ENCODE measurements around the gene C1QB.

Gene C1QB, protein sequence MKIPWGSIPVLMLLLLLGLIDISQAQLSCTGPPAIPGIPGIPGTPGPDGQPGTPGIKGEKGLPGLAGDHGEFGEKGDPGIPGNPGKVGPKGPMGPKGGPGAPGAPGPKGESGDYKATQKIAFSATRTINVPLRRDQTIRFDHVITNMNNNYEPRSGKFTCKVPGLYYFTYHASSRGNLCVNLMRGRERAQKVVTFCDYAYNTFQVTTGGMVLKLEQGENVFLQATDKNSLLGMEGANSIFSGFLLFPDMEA

DNA sequence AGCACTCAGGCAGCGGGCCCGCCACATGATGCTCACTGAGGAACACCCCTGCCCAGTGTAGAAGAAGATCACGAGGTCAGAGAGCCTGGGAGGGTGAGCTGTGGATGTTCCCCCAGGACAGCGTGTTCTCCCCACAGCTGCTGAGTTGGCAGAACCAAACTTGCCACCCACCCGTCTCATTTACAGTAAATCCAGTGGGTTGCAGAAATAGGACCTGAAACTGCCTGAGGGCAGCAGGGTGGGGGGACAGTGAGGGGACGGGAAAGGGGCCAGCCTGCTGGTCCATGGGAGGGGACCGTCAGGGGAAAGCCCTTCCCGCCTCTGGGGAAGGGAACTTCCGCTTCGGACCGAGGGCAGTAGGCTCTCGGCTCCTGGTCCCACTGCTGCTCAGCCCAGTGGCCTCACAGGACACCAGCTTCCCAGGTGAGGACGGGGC is at the start of gene C1QB:
TSS of gene C1QB (plus strand) at position 356 of the 436 bp plus-strand sequence. CDS start 6,227 bp downstream, outside the sequence.
- DNase-seq = no peak

DNA sequence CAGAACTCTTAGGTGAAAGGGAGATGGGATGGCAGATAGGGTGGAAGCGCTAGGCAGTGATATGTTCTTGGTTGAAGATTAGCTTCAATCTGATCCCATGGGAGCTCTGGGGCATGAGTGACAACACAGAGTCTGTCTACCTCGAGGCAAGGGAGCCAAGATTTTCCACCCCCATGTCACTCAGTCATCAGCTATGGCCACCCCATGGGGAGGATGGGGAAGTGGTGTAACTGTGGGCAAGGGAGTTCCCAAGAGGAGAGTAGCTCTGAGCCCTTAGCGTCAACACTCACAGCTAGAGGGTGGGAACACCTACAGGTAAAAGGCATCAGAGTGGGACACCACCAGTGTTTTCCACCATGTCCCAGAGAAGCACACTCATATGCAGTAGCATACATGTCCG is 46.9 kb upstream of the C1QB start:
- no peak for DNase-seq

DNA sequence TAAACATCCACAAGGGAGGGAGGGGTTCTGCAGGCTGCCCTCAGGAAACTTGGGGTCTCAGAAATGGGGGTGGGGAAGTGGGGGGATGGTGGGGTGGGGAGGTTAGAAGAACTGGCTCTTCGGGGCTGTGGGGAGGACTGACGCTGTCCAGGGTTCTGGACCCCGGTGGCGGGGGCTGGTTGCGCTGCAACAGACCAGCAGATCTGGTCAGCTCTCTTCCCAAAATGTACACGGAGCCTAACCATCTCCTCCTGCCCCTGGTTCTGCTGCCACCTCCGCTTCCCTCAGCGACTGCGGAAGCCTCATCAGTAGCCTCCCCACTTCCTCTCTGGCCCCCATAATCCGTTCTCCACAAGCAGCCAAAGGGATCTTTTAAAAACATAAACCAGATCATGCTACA is 45.9 kb upstream of the C1QB start:
- no peak for DNase-seq

DNA sequence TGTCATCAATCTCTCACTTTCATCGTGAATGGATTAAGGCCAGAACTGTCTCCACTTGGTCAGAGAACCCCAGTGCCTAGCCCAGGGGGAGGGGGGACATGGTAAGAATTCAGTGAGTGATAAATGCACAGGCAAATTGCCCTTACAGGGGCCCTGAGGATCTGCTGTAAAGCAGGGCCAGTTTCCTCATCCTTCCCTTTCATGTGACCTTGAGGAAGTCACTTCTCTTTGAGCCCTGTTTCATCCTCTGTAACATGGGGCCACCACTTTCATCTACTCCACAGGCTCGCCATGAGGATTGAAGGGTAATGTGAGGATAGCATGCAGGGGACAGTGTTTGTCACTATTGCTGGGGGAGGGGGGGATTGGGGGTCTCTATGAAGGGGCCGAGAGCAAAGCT is 44.7 kb upstream of the C1QB start:
- no peak for DNase-seq

DNA sequence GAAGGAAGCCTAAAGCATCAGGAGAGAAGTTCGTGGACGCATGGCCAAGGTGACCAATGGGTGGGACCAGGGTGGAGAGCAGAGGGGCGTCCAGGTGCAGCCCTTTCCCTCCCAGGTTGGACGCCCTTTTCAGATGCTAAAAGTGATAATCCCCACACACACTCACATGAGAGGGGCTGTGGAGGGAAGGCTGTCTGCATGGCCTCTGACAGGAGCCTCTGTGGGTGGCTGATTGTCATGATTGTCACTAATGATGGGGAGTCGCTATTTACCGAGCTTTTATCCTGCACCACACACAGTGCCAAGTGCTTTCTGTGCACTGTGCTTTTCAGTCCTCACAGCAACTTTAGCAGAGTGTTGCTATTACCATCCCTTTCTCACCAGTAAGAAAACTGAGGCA is 43.7 kb upstream of the C1QB start:
- no peak for DNase-seq

DNA sequence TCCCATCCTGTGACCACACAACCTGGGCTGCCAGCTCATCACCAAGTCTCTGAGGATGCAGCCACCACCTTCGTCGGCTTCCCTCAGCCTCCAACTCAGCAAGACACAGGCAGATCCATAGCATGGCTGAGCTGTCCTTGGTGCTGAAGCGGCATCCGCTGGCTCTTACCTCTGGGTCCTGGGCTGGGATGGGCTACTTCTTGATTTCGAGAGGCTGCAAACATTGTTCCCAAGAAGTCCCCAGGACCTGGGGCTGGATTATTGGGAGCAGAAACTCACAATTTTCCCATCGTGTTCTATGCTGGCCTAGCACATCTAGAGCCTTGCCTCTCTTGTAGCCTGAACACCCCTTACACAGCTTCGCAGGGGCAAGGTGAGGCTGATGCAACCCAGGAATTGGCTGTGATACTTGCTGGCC is 41.5 kb upstream of the C1QB start:
- no peak for DNase-seq

DNA sequence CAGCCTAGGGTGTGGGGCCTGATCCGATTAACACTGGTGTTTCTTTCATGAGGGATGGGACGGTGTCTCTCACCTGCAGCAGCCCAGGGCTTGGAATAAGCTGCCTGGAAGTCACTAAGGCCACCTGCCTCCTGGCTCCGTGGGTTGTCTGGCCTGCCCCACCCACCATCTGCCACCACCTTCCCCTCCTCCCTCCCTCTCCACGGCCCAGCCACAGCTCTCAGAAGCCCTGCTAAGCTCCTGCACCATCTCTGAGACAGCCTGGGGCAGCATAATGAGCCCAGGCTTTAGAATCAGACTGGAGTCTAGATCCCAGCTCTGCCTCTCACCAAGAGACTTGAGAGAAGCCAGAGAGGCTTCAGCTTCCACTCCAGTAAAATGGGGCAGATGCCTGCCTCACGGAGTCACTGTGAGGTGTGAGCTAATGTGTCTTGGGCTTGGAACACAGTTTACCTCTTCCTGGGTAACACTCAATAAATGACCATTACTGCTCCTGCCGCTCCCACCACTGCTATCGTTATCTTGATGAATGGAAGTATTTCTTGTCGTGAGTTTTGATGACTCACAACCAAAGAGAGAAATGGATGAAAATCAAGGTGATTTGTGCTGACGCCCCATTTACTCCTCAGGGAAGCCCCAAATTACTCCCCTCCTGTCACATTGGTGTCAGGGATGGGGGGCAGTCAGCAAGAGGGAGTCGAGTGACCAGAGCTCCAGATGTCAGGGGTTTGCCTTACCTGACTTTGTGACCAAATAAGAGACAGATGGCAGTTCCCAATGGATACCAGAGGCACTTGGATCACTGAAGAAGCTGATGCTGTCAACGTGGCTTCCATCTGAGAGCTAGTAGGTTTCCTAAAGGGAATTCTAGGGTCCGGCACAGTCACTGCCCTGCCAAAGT is 40.1 kb upstream of the C1QB start:
- DNase-seq = no peak

DNA sequence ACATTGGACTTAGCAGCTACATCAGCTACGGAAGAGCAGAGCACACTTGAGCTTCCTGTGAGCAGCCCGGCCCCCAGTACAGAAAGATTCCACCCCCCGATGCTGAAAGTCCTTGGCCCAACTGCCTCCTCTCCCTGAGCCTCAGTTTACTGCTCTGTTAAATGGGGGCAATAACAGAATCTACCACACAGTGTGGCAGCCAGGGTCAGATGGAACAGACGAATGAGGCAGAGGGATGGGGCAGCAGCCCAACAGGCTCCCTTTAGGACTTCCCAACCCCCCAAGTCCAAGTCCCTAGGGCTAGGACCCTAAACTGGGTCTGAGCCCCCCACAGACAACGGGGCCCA is 39.5 kb upstream of the C1QB start:
- no peak for DNase-seq

DNA sequence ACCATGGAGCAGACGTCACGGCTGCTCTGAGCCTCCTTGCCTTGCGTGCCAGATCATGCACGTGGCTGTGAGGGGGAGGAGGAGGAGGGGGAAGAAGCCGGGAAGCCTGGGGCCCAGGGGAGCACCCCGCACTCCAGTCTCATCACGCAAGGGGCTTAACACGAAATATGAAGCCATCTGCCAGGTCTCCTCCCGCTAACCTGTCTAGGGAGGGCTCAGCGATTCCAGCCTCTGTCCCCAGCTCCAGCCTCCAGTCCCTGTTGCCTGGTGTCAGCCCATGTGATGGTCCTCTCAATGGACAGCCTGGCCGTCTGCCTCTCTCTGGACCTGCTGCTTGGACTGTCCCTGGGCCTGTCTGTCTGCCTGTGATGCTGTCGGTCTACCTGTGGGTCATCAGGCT is 39.1 kb upstream of the C1QB start:
- no peak for DNase-seq

DNA sequence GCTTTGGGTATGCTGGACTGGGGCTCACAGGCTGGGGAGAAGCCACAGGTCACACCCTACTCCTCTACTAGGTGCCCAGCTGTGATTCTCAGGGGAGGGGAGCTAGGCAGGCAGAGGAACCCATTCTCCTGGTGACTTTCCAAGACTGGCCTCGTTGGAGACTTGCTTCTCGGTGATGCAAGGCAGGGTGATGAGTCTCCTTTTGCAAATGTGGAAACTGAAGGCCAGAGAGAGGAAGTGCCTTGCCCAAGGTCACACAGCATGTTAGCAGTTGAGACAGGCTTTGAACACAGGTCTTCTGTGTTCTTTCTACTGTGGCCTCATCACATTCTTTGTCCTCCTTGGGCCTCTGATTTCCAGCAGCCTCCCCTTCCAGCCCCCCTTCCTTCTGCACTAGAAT is 37.1 kb upstream of the C1QB start:
- no peak for DNase-seq

DNA sequence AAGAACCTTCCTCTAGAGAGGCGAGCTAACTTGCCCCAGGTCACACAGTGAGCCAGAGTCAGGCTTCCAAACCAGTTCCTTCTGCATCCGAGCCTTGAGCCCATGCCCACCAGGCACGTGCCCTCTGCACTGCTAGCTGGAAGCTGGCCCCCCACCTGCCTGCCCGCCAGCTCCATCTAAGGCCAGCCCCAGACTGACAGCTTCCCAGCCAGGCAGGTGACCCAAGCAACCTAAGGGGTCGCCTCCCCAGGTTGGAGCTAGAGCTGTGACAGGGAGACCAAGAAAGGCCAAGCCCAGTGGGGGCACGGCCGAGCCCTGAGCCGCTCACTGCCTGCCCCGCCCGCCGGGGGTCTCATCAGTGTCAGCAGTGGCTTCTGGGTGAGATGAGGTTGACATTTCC is 36.5 kb upstream of the C1QB start:
- no peak for DNase-seq

DNA sequence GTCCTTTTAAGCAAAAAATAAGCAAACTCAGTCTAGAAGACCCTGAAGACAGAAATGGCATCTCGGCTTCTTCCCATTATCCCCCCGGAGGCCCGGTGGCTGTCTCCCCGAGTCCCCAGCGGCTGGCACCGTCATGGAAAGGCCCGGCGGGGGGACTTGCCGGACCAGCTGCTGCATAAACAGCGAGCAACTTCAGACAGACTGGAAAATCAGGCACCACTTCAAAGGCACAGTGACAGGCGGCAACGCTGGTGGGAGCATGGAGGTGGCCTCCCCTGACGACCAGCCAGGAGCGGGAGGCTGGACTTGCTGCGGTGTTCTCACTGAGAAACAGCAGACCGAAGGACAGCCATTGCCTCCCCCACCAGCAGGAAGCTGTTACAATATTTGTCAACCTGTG is 35.0 kb upstream of the C1QB start:
- DNase-seq = no peak

DNA sequence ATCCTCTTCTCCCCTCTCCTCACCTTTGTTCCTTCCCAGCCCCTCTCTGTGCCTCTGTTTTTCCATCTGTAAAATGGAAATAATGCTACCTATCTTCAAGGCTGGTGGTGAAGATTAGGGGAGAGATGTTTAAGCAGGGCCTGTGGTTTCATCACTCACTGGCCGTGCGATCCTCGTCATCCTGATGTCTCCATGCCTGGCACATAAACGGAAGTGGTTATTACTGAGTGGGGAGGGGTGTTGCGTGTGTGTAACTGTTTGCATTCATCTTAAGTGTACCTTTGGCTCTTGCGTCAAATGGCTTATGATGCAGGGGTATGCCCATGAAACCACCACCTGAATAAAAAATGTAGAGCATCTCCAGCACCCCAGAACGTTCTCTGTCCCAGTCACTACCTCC is 33.8 kb upstream of the C1QB start:
- no peak for DNase-seq

DNA sequence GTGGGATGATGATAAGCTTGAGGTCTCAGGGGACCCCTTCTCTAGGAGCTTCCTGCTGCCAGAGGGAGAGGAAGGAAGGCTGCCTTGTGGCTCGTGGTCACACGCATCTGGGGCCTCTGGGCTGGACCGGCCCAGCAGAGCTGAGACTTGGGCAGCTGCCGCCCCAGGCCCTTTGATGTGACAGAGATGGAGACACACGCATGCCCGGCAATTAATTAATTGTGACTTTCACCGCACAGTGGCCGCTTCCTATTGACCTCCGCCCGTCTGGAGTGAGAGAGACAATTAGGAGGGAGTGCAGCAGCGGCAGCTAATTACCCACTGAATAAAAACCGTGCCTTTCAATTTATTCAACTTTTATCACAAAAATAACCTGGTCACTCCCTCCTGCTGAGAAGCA is 33.2 kb upstream of the C1QB start:
- no peak for DNase-seq

DNA sequence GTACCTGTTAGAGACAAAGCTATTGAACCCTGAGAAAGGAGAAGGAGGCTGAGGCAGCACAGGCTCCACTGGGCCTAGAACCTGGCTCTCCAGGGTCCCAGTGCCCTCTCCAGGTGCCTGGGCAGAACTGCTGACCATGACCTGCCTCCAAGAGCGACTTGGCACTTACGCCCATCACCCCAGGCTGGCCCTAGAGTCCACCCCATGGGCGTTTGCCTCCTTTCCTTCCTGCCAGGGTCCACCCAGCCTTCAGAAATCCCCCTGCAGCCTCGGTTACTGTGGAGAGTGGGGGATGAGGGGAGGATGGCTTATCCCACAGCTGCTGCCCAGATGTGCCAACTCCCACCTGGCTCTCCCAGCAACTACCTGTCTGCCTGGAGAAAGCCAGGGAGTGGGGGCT is 31.3 kb upstream of the C1QB start:
- DNase-seq = no peak

DNA sequence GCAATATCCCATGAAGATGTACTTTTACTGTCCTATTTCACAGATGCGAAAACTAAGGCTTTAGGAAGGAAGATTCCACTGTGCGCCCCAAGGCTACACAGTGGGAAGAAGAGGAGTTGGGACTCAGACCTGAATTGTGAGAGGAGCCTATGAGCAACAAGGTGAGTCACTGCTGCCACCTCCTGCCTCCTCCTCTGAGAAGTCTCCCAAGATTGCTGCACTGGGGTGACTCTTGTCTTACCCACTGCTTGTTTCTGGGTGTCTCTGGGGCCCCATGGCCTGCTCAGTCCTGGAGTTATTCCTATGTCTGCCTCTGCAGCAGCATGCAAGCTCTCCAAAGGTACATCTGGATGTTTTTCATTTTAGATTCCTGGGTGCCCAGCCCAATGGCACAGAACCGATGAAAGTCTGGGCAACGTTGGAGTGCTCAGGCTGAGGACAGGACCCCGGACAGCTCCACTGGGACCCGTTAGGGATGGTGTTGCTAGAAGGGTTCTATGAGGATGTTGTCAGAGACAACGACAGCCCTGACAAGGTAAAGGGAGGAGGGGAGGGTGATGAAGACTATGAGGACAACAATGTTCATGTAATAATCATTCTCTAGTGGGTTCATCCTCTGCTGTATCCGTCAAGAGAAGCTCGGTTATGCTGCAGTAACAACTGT is 27.6 kb upstream of the C1QB start:
- DNase-seq = no peak

DNA sequence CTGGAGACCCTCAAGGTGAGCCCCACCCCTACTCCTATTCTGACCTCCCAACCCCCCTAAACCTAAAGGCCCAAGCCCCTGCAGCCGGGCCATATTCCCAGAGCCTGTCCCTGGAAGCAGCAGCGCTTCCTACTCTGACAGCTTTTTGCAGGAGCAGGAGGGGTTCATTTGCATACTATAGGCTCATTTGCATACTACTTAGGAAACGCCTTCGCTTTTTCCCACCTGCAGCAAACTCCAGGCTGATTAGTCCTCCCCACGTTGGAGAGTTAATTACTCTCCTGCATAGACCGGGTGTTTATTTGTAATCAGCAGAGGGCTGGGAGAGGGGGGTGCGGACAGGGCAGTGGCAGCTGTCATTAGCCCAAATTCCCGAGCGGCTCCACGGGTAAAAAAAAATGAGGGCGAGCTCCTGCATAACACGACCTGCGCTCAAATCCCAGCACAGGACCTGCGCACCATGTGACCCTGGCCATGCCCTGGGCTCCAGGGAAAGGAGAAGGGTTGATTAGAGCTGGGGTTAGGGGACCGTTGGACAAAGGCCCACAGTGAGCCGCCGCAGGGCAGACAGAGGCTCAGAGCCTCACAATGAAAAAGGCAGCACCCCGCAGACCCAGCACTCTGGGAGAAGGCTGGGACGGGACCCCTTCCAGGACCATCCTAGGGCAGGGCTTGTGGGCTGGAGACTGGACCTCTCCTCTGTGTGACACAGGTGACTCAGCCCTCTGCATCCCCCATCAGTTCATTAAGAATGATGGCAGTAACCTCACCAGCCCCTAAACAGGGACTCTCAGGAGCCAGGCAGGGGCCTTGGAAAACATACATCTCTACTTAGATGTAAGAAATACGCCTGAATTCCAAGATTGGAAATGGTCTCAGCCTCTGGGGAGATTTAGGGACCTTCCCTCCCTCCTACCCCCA is 26.5 kb upstream of the C1QB start:
- DNase-seq = no peak

DNA sequence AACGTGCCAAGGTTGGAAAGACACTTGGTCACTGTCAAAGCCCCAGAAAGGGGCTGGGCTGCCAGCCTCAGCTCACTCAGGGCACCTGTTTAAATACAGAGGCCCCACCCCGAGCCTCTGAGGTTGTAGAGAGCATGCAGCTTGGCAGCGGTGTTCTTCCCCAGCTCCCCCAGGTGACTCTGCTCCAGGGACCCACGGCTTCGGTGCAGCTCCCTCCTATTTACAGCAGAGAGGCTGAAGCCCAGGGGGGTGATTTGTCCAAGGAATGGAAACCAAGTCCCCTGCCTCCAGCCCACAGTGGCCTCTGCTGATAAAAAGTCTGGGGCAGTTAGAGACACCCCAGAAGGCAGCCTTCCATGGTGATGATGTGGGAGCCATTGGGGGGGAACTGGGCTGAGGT is 25.7 kb upstream of the C1QB start:
- no peak for DNase-seq

DNA sequence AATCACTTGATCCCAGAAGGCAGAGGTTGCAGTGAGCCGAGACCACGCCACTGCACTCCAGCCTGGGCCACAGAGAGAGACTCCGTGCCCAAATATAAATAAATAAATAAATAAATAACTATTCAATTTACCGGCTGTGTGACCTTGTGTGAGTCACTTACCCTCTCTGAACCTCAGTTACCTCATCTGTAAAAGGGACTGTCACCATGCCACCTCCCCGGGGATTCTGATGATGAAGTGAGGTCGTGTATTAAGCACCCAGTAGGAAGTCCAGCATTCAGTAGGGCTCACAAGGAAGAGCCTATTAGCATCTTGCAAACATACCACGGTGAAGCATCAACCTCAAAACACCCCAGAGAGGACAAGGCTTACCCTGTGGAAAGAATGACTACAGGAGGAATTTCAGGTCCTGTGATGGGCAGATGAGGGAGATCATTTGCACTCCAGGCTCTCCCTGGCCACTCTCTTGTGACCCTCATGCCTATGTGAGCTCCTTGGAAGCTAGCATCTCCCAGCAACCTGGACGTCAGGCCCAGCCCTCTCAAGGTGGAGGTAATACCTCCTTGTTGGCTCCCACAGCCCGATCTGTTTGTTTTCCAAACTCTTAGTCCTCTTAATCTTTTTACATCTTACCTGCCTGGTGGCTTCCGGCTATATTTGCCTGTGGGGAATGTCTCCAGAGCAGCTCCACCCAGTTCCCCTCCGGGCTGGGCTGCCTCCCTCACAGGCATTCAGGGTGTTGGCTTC is 24.2 kb upstream of the C1QB start:
- no peak for DNase-seq

DNA sequence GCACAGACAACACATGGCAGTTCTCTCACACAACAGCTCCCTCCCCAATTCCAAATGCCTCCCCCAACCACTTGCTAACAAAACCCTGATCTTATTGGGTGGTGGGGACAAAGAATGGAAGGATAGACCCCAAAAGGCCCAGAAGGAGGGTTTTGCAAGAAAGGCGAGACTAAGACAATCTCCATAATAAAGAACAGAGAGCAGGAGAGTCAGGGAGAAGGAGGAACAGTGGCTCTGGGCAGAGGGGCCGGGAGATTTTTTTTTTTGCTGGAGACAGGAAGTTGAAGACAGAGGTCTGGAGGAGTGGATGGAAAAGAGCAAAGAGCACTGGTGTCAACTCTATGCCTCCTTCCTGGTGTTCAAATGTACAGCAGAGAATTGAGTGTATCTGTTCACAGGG is 23.1 kb upstream of the C1QB start:
- no peak for DNase-seq

DNA sequence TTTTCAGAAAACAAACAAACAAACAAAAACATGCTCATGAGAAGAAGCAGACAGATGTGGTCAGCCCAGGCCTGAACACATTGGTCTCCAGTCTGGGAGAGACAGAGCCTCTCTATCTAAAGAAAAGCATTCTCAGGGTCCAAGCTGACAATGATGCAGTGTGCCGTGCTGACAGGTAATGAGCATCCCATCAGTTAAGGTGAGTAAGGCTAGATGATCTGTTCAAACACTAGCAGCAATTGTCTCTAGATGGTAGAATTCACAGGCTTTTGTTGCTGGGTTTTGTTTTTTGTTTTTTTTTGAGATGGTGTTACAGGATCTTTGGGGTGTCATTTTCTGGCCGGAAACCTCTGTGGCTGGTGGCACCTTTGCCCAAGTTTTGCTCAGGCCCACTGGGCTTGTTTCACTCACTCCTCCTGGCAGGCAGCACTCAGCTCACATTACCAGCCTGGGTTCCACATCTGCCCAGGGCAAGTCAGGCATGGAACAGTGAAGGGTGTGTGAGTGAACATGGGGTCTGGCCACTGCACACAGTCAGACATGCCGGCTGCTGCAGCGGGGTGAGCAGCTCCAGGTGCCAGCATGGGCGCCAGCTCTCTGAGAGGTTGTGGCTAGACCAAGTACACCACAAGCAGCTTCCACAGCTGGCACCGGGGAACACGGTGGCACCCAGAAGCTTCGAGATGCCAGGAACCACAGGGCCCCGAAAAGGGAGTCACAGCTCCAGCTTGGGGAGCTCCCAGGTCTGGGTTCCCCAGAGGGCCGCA is 19.2 kb upstream of the C1QB start:
- DNase-seq = no peak

Measured in activated CD4-positive, CD25-positive, alpha-beta regulatory T cell treated with anti-CD3 and anti-CD28 coated beads, Interleukin-2, amount 50 U/mL, for 72 hours (primary cell).